D721Med (cell line): Measurements from ENCODE around the gene NFAT5.

Source experiments
- DNase-seq: peaks from one replicate; pipeline ENCODE4 v3.0.0; 2011; ENCODE audit warnings: low spot score; ENCODE audit not compliant: insufficient read length
- FAIRE-seq: peaks from 2 replicates; lab custom pipeline; 2011; peaks lifted over from hg19 to GRCh38; lab: Jason Lieb, UNC
- TF ChIP-seq, protein P1 (sequence below): IDR thresholded peaks from 2 replicates; pipeline ENCODE4 v1.5.1; 2012; ENCODE audit warnings: mild to moderate bottlenecking, control low read depth; ENCODE audit not compliant: insufficient read depth; ENCODE audit errors: missing control alignments

The NFAT5 gene

GRCh38 chr16:69709456-69710084 is 143.8 kb downstream of the NFAT5 start:
- TF ChIP-seq, protein P1, sequence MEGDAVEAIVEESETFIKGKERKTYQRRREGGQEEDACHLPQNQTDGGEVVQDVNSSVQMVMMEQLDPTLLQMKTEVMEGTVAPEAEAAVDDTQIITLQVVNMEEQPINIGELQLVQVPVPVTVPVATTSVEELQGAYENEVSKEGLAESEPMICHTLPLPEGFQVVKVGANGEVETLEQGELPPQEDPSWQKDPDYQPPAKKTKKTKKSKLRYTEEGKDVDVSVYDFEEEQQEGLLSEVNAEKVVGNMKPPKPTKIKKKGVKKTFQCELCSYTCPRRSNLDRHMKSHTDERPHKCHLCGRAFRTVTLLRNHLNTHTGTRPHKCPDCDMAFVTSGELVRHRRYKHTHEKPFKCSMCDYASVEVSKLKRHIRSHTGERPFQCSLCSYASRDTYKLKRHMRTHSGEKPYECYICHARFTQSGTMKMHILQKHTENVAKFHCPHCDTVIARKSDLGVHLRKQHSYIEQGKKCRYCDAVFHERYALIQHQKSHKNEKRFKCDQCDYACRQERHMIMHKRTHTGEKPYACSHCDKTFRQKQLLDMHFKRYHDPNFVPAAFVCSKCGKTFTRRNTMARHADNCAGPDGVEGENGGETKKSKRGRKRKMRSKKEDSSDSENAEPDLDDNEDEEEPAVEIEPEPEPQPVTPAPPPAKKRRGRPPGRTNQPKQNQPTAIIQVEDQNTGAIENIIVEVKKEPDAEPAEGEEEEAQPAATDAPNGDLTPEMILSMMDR = peak; percentile 80
- DNase-seq (peak; percentile 19), FAIRE-seq (no peak)

DNA sequence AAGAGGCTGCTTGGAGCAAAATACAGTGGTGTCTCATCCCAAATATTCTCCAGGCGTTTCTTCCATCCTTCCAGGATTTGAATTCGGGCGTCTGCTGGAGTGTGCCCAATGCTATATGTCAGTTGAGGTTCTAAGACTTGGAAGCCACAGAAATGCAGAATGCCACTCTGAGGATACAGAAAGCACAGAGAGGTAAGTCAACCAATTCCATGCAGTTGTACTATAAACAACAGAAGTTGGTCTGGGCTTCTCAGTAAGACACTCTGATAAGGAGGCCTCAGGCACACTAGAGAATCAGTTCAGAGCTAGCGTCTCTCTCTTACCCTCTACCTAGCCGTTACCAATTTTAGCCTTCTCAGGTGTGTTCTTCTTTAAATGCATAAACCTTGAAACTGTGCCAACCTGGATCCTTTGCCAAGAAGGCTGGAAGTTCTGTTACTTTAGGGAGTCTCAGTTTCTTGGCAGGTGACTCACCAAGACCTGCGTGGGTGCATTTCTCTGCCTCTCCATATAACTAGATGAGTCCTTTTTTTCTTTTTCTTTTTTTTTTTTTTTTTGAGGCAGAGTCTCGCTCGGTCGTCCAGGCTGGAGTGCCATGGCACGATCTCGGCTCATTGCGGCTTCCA is 145.5 kb downstream of the NFAT5 start:
- FAIRE-seq (no peak), DNase-seq (no peak)
- TF ChIP-seq, protein P1 = no peak

- TF ChIP-seq, protein P1 = no peak
- DNase-seq (no peak), FAIRE-seq (no peak)
Observed at GRCh38 chr16:69712277-69712676, 146.5 kb downstream of the NFAT5 start.

GRCh38 chr16:69712914-69713581 is 147.3 kb downstream of the NFAT5 start:
- TF ChIP-seq, protein P1 = no peak
- FAIRE-seq (no peak), DNase-seq (no peak)

DNA sequence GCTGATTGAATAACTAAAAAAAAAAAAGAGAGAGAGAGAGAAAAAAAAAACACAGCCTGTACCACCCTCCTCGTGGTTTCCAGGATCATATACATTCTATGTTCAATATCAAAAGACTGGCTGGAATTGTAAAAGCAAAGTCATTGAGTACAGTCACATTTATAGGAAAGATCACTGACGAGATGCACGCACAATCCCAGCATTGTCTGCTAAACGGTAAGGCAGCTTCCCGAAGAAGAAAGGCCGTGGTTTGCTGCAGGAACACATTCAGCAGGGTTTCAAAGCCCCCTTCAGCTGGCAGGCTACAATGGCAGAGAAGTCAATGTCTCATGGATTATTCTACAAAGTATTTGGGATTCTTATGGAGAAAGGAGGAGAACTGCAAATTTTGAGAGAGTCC is 151.3 kb downstream of the NFAT5 start:
- TF ChIP-seq, protein P1 = no peak
- DNase-seq (no peak), FAIRE-seq (no peak)

GRCh38 chr16:69718111-69718764 is 152.5 kb downstream of the NFAT5 start:
- no peak for DNase-seq
- TF ChIP-seq, protein P1 = no peak
- FAIRE-seq = no peak
